ENCODE results near the gene PRR23A. TPM values are rescaled to one million over a fixed set of nuclear protein-coding genes. Genes with fewer than 3 reads are reported as not detected.
"Not testable (repeated sequence)": the region's sequence is repeated elsewhere in the genome, so short reads cannot be mapped to it uniquely, and the experiment has no call there.

PRR23A gene
- total RNA-seq, 2 experiments from 2014 or later: not detected

- H3K9me3 Mint-ChIP-seq: peaks cover 7% of the 10 kb centered on the region
- no peak for ATAC-seq (ENCODE audit: poor library complexity)
- ChIA-PET CTCF (no interaction called here), POLR2A (no interaction called here)
- H3K36me3 Mint-ChIP-seq (ENCODE audit: low read depth): no peaks in the 10 kb centered on the region
- intact Hi-C loops (cut with DNase I, micrococcal nuclease): no loop called here
- no peak overlapping the region for H3K27ac ChIP-seq (ENCODE audit: low read depth in 1 of 2, low read length in 2 of 2)
- no peak overlapping the region for H3K27ac Mint-ChIP-seq
- H3K36me3 ChIP-seq (ENCODE audit: insufficient read depth, low read length): no peaks in the 10 kb centered on the region
- peaks cover 0 to 32% of the 10 kb centered on the region in 2 experiments for H3K9me3 ChIP-seq (ENCODE audit: control insufficient read depth in 1 of 2, insufficient read depth in 1 of 2, low read length in 2 of 2)
- no peaks in the 10 kb centered on the region for H3K4me1 ChIP-seq (ENCODE audit: insufficient read depth, low read length)
- peak in 1 of 14 experiments; percentile 6 for DNase-seq
- no peak overlapping the region for H3K4me3 ChIP-seq (ENCODE audit: low read length)
- H3K4me3 Mint-ChIP-seq: no peak overlapping the region
- no peak for TF ChIP-seq CTCF (IDR thresholded peaks at IDR 0.05)
- H3K27me3 ChIP-seq (ENCODE audit: control insufficient read depth in 1 of 2, insufficient read depth in 2 of 2, low read length in 2 of 2): no peaks in the 10 kb centered on the region
- peaks cover 4% of the 10 kb centered on the region for H3K27me3 Mint-ChIP-seq
- H3K4me1 Mint-ChIP-seq (ENCODE audit: low read depth): no peaks in the 10 kb centered on the region
Observed at GRCh38 chr3:139043554-139044365, 37.7 kb upstream of the PRR23A start.

GRCh38 chr3:139037478-139037877 lies 31.4 kb upstream of the PRR23A start:
- Mint-ChIP-seq H3K9me3 (peaks cover 3% of the 10 kb centered on the region), H3K4me1 (ENCODE audit: low read depth) (no peaks in the 10 kb centered on the region), H3K27me3 (peaks cover 28% of the 10 kb centered on the region), H3K27ac (no peak overlapping the region), H3K4me3 (no peak overlapping the region), H3K36me3 (ENCODE audit: low read depth) (no peaks in the 10 kb centered on the region)
- ChIA-PET POLR2A (no interaction called here), CTCF (no interaction called here)
- ATAC-seq (ENCODE audit: poor library complexity) (no peak), DNase-seq (no peak)
- Histone ChIP-seq H3K27ac (ENCODE audit: low read depth in 1 of 2, low read length in 2 of 2) (no peak overlapping the region), H3K4me1 (ENCODE audit: insufficient read depth, low read length) (no peaks in the 10 kb centered on the region), H3K9me3 (ENCODE audit: control insufficient read depth in 1 of 2, insufficient read depth in 1 of 2, low read length in 2 of 2) (peaks cover 0 to 6% of the 10 kb centered on the region in 2 experiments), H3K36me3 (ENCODE audit: insufficient read depth, low read length) (no peaks in the 10 kb centered on the region), H3K27me3 (ENCODE audit: control insufficient read depth in 1 of 2, insufficient read depth in 2 of 2, low read length in 2 of 2) (no peaks in the 10 kb centered on the region), H3K4me3 (ENCODE audit: low read length) (no peak overlapping the region)
- intact Hi-C loops (cut with DNase I, micrococcal nuclease): no loop called here
- no peak for TF ChIP-seq CTCF (IDR thresholded peaks at IDR 0.05)

- Histone ChIP-seq H3K4me1 (ENCODE audit: insufficient read depth, low read length) (no peaks in the 10 kb centered on the region), H3K36me3 (ENCODE audit: insufficient read depth, low read length) (no peaks in the 10 kb centered on the region), H3K4me3 (ENCODE audit: low read length) (no peak overlapping the region), H3K27ac (ENCODE audit: low read depth in 1 of 2, low read length in 2 of 2) (no peak overlapping the region), H3K9me3 (ENCODE audit: control insufficient read depth in 1 of 2, insufficient read depth in 1 of 2, low read length in 2 of 2) (peaks cover 6 to 7% of the 10 kb centered on the region in 2 experiments), H3K27me3 (ENCODE audit: control insufficient read depth in 1 of 2, insufficient read depth in 2 of 2, low read length in 2 of 2) (no peaks in the 10 kb centered on the region)
- H3K36me3 Mint-ChIP-seq (ENCODE audit: low read depth): no peaks in the 10 kb centered on the region
- intact Hi-C loops (cut with DNase I, micrococcal nuclease): no loop called here
- no peaks in the 10 kb centered on the region for H3K4me1 Mint-ChIP-seq (ENCODE audit: low read depth)
- H3K27ac Mint-ChIP-seq: no peak overlapping the region
- peaks cover 23% of the 10 kb centered on the region for H3K27me3 Mint-ChIP-seq
- H3K9me3 Mint-ChIP-seq: peaks cover 15% of the 10 kb centered on the region
- H3K4me3 Mint-ChIP-seq: no peak overlapping the region
- no peak for TF ChIP-seq CTCF (IDR thresholded peaks at IDR 0.05)
- CTCF ChIA-PET: no interaction called here
- DNase-seq: no peak
- no peak for ATAC-seq (ENCODE audit: poor library complexity)
- POLR2A ChIA-PET: no interaction called here
Observed at GRCh38 chr3:139032326-139033002, 26.4 kb upstream of the PRR23A start.

- H3K4me3 Mint-ChIP-seq; H3K4me1 ChIP-seq (ENCODE audit: insufficient read depth, low read length); CTCF ChIA-PET; H3K36me3 Mint-ChIP-seq (ENCODE audit: low read depth); H3K9me3 ChIP-seq (ENCODE audit: control insufficient read depth in 1 of 2, insufficient read depth in 1 of 2, low read length in 2 of 2); H3K27ac Mint-ChIP-seq; POLR2A ChIA-PET; intact Hi-C loops (cut with DNase I, micrococcal nuclease); H3K36me3 ChIP-seq (ENCODE audit: insufficient read depth, low read length); H3K27me3 ChIP-seq (ENCODE audit: control insufficient read depth in 1 of 2, insufficient read depth in 2 of 2, low read length in 2 of 2); H3K4me1 Mint-ChIP-seq (ENCODE audit: low read depth); H3K27ac ChIP-seq (ENCODE audit: low read depth in 1 of 2, low read length in 2 of 2); DNase-seq; ATAC-seq (ENCODE audit: poor library complexity); H3K4me3 ChIP-seq (ENCODE audit: low read length): not testable (repeated sequence)
- Mint-ChIP-seq H3K9me3 (peaks cover 15% of the 10 kb centered on the region), H3K27me3 (peaks cover 17% of the 10 kb centered on the region)
Observed at GRCh38 chr3:139030576-139030975, 24.5 kb upstream of the PRR23A start.

Measured in CD4-positive, alpha-beta T cell (primary cell).